Cardiac muscle cell (in vitro differentiated cells and primary cell): ENCODE results near the gene SAMD8. TPM values are rescaled to one million over a fixed set of nuclear protein-coding genes. Genes with fewer than 3 reads are reported as not detected.

Source experiments
- DNase-seq, 2 donors: peaks; one replicate each; pipeline versions ENCODE4 v3.0.0 to v3.0.0-alpha.2; 2010 to 2017; ENCODE audit warnings: low read depth in 1 of 2, low spot score in 1 of 2
- H3K27ac ChIP-seq: fragments of 200-600 bp; sonication (generic); 2 replicates; pipeline ENCODE4 v1.5.1; 2016
- H3K27me3 ChIP-seq: fragments of 200-600 bp; sonication (generic); 2 replicates; pipeline ENCODE4 v1.6.0; 2016; ENCODE audit warnings: control low read depth
- H3K36me3 ChIP-seq: fragments of 200-600 bp; sonication (generic); 2 replicates; pipeline ENCODE4 v1.5.1; 2016; ENCODE audit warnings: control low read depth
- H3K4me1 ChIP-seq: fragments of 200-600 bp; sonication (generic); 2 replicates; pipeline ENCODE4 v1.8.1; 2017; ENCODE audit warnings: low read depth, mild to moderate bottlenecking, mixed run types
- H3K4me3 ChIP-seq: fragments of 200-600 bp; sonication (generic); 2 replicates; pipeline ENCODE4 v1.5.1; 2016; ENCODE audit warnings: mild to moderate bottlenecking
- H3K9me3 ChIP-seq: fragments of 200-600 bp; sonication (generic); 2 replicates; pipeline ENCODE4 v1.5.1; 2017; ENCODE audit warnings: low read depth, mild to moderate bottlenecking, control low read depth
- polyA plus RNA-seq: library from polyadenylated mRNA; unstranded; fragments of >200 nt; fragmentation: Nextera tagmentation; extraction: Ambion mirVana; gene quantifications from 2 replicates; pipeline ENCODE4 v1.2.1, GENCODE V29; 2016
- total RNA-seq: library from RNA; depleted of rRNA; stranded (reverse); fragments of >200 nt; gene quantifications from 2 replicates; pipeline ENCODE4 v1.2.3, GENCODE V29; 2016
- TF ChIP-seq, protein P1 (sequence below): IDR thresholded peaks from 2 replicates; pipeline ENCODE4 v1.5.1; 2012; ENCODE audit warnings: low read depth, mild to moderate bottlenecking, low read length

The SAMD8 gene
- total and polyA plus RNA-seq, 2 experiments from 2014 or later: 9.4 to 15.8 TPM

- no peak for DNase-seq
- Histone ChIP-seq H3K36me3 (peaks cover 23% of the 10 kb centered on the region), H3K4me1 (no peaks in the 10 kb centered on the region), H3K4me3 (no peak overlapping the region), H3K27ac (no peak overlapping the region), H3K9me3 (no peaks in the 10 kb centered on the region), H3K27me3 (no peaks in the 10 kb centered on the region)
- TF ChIP-seq, protein P1, sequence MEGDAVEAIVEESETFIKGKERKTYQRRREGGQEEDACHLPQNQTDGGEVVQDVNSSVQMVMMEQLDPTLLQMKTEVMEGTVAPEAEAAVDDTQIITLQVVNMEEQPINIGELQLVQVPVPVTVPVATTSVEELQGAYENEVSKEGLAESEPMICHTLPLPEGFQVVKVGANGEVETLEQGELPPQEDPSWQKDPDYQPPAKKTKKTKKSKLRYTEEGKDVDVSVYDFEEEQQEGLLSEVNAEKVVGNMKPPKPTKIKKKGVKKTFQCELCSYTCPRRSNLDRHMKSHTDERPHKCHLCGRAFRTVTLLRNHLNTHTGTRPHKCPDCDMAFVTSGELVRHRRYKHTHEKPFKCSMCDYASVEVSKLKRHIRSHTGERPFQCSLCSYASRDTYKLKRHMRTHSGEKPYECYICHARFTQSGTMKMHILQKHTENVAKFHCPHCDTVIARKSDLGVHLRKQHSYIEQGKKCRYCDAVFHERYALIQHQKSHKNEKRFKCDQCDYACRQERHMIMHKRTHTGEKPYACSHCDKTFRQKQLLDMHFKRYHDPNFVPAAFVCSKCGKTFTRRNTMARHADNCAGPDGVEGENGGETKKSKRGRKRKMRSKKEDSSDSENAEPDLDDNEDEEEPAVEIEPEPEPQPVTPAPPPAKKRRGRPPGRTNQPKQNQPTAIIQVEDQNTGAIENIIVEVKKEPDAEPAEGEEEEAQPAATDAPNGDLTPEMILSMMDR: no peak
Observed at GRCh38 chr10:75150656-75151055, 39.2 kb downstream of the SAMD8 start.

- Histone ChIP-seq H3K4me1 (no peaks in the 10 kb centered on the region), H3K9me3 (no peaks in the 10 kb centered on the region), H3K27ac (no peak overlapping the region), H3K36me3 (no peaks in the 10 kb centered on the region), H3K27me3 (no peaks in the 10 kb centered on the region), H3K4me3 (no peak overlapping the region)
- peak in 1 of 2 donors; percentile 45 for DNase-seq
- TF ChIP-seq, protein P1: no peak
Observed at GRCh38 chr10:75159519-75159918, 48.1 kb downstream of the SAMD8 start.

- no peak overlapping the region for H3K4me3 ChIP-seq
- H3K27me3 ChIP-seq: no peaks in the 10 kb centered on the region
- H3K9me3 ChIP-seq: no peaks in the 10 kb centered on the region
- H3K27ac ChIP-seq: peak overlapping the region; percentile 82
- peak in 1 of 2 donors; percentile 70 for DNase-seq
- no peaks in the 10 kb centered on the region for H3K36me3 ChIP-seq
- TF ChIP-seq, protein P1: no peak
- H3K4me1 ChIP-seq: peaks cover 18% of the 10 kb centered on the region
Observed at GRCh38 chr10:75165684-75166622, 54.5 kb downstream of the SAMD8 start.

GRCh38 chr10:75166623-75166972, 55.1 kb downstream of the SAMD8 start:
- no peaks in the 10 kb centered on the region for H3K36me3 ChIP-seq
- TF ChIP-seq, protein P1: no peak

DNA sequence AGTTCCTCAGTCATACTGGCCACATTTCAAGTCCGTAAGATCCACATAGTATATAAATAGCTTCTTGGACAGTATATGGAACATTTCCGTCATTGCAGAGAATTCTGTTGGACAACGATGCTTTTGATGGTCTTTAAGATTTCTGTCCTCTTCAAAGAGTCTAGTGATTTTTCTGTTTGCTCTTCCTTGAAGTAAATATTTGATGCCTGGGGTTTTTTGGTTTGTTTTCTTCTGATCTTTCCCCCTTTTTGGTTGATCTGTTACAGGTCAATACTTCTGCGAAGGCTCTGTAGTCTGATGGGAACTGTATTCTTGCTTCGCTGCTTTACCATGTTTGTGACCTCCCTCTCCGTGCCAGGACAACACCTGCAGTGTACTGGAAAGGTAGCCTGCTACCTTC, 56.8 kb downstream of the SAMD8 start:
- H3K9me3 ChIP-seq: no peaks in the 10 kb centered on the region
- TF ChIP-seq, protein P1: no peak
- H3K27ac ChIP-seq: peak overlapping the region; percentile 72
- no peaks in the 10 kb centered on the region for H3K27me3 ChIP-seq
- peaks cover 18% of the 10 kb centered on the region for H3K4me1 ChIP-seq
- no peak for DNase-seq
- no peak overlapping the region for H3K4me3 ChIP-seq
- no peaks in the 10 kb centered on the region for H3K36me3 ChIP-seq

More at GRCh38 chr10:75166623-75166972, 55.1 kb downstream of the SAMD8 start:
- H3K27me3 ChIP-seq: no peaks in the 10 kb centered on the region
- H3K9me3 ChIP-seq: no peaks in the 10 kb centered on the region
- peak overlapping the region; percentile 82 for H3K27ac ChIP-seq
- DNase-seq: no peak
- peaks cover 18% of the 10 kb centered on the region for H3K4me1 ChIP-seq
- H3K4me3 ChIP-seq: no peak overlapping the region
